Fibroblast of mammary gland (primary cell): ENCODE measurements around the gene DLGAP3.

ENCODE experiments used
- DNase-seq: peaks from one replicate; pipeline ENCODE4 v3.0.0-alpha.2; 2010; ENCODE audit warnings: low read depth
- H3K4me3 ChIP-seq: 2 replicates; pipeline ENCODE4 v1.5.1; 2011; ENCODE audit warnings: low read depth, mild to moderate bottlenecking, low read length, moderate library complexity; ENCODE audit not compliant: control insufficient read depth
- CTCF ChIP-seq: conservative IDR thresholded peaks from 2 replicates; pipeline ENCODE4 v1.5.1; 2011; ENCODE audit warnings: low read depth, low read length, inconsistent platforms; ENCODE audit not compliant: control insufficient read depth, insufficient read depth

DLGAP3 gene

DNA sequence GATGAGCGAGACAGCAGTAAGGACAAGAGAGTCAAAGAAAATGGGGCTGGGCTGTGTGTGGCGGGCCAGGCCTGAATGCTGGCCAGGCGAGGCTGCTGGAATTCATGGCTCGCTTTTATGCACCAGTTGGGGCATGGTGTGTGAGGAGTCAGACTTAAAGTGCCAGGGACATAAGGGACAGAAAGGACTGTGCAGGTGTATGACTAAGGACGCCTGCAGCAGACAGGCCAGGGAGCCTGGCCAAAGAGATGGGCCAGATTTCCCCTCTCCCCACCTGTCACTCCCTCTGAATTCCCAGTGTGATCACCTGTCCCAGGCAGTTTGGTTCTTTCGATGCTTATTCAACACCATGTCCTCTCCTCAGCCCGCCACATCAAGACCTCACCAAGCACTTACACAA, 53.0 kb downstream of the DLGAP3 start:
- DNase-seq, result no peak
- no peak for TF ChIP-seq CTCF
- no peak overlapping the region for H3K4me3 ChIP-seq

GRCh38 chr1:34874296-34874952, 55.0 kb downstream of the DLGAP3 start:
- no peak overlapping the region for H3K4me3 ChIP-seq
- TF ChIP-seq CTCF, result no peak
- no peak for DNase-seq

- DNase-seq, result no peak
- H3K4me3 ChIP-seq, result no peak overlapping the region
- no peak for TF ChIP-seq CTCF
Observed at GRCh38 chr1:34872133-34872503, 57.3 kb downstream of the DLGAP3 start.

GRCh38 chr1:34871443-34872132, 57.9 kb downstream of the DLGAP3 start:
- TF ChIP-seq CTCF, result no peak
- H3K4me3 ChIP-seq, result no peak overlapping the region
- peak; percentile 6 for DNase-seq

DNA sequence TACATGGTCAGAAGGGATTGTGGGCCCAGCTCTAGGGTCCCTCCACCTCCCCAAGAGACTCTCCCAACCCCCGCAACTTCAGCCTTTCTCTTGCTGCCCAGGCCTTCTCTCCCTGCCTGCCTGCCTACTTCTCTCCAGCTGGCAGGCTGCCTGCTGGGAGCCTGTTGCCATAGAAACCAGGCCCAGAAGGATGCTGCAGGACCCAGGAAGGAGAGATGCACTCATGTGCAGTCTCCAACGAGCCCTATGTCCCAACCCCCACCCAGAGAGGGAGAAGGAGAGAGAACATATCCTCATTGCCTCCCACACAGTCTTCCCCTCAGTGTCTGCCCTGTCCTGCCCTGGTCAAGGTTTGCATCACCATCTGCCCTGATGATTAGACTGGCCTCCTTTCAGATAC, 59.1 kb downstream of the DLGAP3 start:
- TF ChIP-seq CTCF, result no peak
- H3K4me3 ChIP-seq, result no peak overlapping the region
- DNase-seq, result no peak

GRCh38 chr1:34869760-34870159, 59.7 kb downstream of the DLGAP3 start:
- TF ChIP-seq CTCF, result no peak
- DNase-seq, result no peak
- no peak overlapping the region for H3K4me3 ChIP-seq
